GM20431 (cell line): ENCODE results near the gene SPACA7.

Experiments
- in situ Hi-C: fragments of 300-500 bp; cut with MseI, MboI; formaldehyde crosslinking; loops from one replicate; pipeline ENCODE4 v1.15.0; 2020; ENCODE audit warnings: low sequenced_read_pairs; ENCODE audit not compliant: unreplicated experiment

The SPACA7 gene

DNA sequence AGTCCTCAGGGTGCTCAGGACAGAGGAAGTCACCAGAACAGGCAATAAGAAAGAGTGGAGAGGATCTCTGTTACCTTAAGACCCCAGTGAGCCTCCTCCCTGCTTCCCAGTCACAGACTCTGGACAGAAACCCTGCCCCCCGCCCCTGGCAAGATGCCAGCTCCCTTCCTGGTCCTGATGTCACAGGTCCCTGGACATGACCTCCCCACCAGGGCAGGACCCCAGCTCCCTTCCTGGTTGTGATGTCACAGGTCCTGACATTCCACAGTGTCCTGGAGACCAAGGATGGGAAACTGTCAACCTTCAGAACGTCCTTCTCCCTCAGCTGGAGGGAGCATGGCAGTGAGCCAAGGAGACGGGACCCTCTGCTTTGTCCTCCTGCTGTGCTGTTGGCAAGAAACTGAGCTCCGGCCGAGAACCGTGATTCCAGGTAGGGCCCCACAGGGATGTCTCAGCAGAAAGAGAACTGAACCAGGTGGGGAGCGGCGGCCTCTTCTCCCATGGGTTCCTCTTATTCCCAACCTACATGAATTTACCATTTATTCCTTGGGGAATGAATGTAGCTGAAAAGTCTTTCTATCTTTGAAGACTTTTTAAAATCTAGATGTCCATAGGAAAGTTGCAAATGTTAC is at the start of gene SPACA7:
TSS of gene SPACA7 (plus strand) at position 306 of the 632 bp plus-strand sequence. CDS start at position 337, 31 bp downstream.
- in situ Hi-C loops: no loop called here

DNA sequence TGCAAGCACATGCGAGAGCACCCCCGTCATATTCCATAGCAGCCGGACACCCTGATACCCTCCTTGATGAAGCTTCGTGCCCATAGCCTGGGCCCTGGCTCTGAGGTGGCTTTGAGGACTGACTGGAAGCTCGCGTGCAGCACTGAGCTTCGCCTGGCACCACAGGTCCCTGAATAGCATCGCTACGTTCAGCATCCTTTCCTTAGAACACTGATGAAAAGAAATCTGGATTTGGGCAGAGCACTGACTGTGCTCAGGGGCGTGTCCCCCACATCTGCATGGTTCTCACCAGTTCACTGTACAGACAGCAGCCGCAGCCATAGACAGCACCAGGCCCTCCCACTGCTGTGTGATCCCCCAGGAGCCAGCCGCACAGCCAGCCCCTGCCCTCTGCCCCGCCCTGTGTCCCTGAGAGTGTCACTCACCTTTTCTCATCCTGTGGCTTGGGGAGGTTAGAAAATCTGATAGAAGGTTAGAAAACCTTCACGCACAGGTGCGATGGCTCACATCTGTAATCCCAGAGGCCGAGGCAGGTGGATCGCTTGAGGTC is 49.3 kb upstream of the SPACA7 start:
- in situ Hi-C loops: no loop called here

DNA sequence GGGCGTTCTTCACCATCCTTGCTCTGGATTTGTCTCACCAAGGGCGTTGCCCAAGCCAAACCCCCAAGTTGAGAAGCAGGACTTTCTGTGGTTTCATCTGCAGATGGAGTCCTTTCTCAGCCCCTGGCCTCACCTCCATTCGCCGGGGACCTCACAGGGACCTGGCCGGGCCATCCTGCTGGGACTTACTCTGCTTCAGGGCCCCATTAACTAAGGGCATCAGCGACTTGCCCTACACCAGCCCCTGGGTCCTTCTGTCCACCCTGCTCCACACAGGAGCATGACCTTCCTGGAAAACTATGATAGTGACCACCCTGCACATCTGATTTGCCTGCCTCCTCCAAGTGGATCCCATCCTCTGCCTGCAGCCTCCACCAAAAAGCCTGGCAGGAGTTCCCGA is 47.2 kb upstream of the SPACA7 start:
- in situ Hi-C loops: no loop called here

GRCh38 chr13:112329376-112329775 is 46.8 kb upstream of the SPACA7 start:
- in situ Hi-C loops: no loop called here

- in situ Hi-C loops: no loop called here
Measured at GRCh38 chr13:112330066-112330465, 46.1 kb upstream of the SPACA7 start.

DNA sequence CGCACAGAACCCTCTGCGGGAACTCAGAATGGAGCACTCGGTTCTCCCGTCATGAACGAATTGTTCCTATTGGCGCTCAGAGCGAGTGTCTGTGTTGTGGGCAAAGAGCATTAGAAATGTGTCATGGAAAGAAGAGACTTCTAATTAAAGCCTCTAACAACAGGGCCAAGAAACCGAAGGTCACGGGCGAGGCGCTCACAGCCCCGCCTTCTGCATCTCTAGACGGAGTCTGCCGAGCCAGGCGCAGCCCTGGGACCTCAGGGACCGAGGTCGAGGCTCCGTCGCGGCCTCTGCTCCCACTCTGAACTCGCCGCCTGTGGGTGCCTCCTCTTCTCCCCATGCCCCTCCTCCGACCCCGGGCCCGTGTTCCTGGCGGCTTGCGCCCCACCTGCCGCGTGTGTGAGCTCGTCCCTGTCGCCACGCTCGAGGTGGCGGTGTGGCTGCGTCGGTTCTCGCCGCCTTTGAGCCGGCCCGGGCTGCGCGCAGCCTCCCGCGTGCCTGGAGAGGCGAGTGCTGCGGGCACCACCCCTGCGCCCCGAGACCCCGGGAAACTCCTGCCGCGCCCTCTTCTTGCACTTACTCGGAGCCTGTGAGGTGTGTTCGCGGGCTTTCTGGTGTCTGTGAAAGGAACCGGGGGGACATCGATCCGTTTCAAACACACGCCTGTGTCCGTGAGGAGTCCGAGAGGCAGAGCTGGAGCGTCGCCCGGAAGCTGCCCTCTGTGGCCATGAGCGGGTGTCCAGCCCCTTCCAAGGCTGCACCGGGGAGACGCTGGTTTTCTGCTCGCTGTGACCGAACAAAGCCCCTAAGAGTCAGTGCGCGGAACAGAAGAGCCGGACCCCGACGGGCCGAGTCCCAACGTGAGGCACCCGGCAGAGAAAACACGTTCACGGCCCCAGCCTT is 45.4 kb upstream of the SPACA7 start:
- in situ Hi-C loops: no loop called here

DNA sequence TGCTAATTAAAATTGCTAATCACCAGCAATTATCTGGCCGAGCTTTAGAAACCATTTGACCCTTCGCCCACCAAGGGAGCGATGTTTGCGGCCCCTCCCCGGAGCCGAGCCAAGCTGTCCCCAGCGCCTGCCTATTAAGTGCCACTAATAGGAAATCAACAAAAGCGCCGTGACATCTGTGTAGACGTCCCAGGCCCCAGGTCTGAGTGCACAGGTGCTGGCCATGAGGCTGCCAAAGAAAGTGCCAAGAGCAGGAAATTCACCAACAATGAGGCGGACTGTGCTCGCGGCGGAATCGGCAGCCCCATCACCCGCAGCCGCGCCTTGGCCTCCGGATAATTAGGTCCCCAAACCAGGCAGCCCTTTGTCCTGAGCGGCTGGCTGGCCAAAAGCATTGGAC is 44.5 kb upstream of the SPACA7 start:
- in situ Hi-C loops: no loop called here

GRCh38 chr13:112332727-112333126 is 43.4 kb upstream of the SPACA7 start:
- in situ Hi-C loops: no loop called here

DNA sequence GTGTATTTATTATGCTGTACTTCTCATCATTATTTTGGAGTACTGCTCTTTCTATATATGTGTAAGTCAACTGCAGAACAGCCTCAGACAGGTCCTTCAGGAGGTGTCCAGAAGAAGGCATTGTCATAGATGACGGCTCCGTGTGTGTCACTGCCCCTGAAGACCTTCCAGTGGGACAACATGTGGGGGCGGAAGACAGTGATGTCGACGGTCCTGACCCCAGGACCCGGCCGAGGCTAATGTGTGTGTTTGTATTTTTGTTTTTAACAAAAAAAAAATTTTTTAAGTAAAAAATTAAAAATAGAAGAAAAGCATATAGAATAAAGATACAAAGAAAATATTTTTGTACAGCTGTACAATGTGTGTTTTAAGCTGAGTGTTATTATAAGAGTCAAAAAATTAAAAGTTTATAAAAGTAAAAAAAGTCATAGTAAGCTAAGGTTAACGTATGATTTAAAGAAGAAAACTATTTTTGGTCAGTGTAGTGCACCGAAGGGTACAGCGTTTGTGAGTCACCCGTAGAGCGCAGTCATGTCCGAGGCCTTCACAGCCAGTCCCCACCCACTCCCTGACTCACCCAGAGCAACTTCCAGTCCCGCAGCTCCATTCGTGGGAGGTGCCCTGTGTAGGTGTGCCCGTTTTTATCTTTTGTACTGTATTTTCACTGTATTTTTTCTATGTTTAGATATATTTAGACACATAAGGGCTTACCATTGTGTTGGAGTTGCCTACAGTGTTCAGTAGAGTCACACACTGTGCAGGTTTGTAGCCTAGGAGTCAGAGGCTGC is 42.2 kb upstream of the SPACA7 start:
- in situ Hi-C loops: no loop called here

- in situ Hi-C loops: no loop called here
Measured at GRCh38 chr13:112335135-112335534, 41.0 kb upstream of the SPACA7 start.

DNA sequence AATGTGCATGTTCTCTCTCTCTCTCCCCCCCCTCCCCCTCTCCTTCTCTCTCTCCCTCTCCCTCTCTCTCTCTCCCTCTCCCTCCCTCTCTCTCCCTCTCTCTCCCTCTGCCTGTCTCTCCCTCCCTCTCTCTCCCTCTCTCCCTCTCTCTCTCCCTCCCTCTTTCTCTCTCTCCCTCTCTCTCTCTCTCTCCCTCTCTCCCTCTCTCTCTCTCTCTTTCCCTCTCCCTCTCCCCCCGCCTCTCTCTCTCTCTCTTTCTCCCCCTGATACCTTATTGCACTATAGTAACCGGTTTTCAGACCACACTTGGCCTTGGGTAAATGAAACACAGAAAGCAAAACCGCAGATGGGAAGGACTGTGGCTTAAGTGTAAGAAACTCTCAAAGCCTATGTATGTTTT is 34.7 kb upstream of the SPACA7 start:
- in situ Hi-C loops: no loop called here

GRCh38 chr13:112341976-112342735 is 34.0 kb upstream of the SPACA7 start:
- in situ Hi-C loops: no loop called here

- in situ Hi-C loops: no loop called here
Measured at GRCh38 chr13:112342841-112343361, 33.3 kb upstream of the SPACA7 start.

DNA sequence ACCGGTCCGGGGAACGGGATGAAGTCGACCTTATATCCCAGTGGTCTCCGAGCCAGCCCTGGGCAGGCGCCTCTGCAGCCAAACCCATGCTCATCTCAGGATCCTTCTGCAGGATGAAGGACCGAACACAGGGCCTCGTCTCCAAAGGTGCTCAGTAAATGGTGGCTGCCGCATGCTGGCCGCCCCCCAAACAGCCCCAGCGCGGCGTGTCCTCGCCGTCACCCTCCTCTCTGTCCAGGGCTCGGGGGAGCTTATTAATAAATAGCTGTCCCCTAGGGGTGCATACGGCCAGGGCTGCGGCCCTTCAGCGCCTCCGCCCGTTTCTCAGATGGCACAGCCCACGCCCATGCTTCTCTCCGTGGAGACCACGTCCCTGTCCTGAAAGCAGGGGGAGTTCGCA is 32.6 kb upstream of the SPACA7 start:
- in situ Hi-C loops: no loop called here

DNA sequence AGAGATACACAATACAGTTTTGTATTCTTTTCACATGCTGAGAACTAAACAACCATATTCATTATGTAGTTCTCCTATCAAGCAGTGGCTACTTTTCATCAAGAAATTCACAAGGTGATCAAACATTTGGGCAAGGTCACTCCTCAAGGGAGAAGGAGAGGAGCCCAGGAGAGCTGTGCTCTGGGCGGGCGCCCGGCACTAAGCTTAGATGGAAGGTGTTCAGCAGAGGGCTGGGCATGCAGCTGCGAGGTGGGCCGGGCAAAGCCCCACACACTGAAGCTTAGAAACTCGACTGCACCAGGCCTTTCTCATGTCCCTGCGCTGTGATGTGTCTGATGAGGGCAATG is 30.4 kb upstream of the SPACA7 start:
- in situ Hi-C loops: no loop called here

GRCh38 chr13:112346173-112346898 is 29.8 kb upstream of the SPACA7 start:
- in situ Hi-C loops: no loop called here

- in situ Hi-C loops: no loop called here
Measured at GRCh38 chr13:112346899-112347229, 29.3 kb upstream of the SPACA7 start.

DNA sequence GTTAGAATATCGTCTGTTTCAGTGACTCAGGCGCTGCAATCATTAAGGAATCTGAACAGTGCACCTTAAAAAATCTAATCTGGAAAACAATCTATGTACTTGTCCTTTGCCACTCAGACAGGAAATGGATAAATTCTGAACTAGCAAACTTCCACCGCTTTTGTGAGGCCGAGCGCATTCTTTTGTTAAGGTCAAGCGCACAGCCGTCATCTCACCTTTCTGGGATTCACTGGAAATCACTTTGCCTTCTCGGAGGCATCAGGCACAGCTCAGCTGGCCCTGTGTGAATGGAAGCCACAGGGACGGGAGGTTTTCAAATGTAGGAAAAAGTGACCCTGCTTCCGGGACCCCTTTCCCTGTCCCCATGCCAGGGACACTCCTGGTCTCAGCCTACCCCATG is 28.2 kb upstream of the SPACA7 start:
- in situ Hi-C loops: no loop called here
